Measurements from ENCODE around the gene CD9.

The CD9 gene

DNA sequence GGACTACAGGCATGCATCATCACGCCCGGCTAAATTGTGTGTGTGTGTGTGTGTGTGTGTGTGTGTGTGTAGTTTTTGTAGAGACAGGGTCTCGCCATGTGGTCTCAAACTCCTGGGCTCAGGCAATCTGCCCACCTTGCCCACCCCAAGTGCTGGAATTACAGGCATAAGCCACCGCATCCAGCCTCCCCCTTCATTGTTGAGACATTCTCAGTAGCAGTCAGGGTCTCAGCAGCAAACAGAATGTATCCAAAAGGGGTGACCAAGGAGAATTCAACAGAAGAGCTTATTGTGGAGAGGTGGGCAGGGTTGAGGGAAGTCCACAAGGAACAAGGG, 73.0 kb downstream of the CD9 start:
- no peak for TF ChIP-seq JUND (IDR thresholded peaks at IDR 0.05; ENCODE audit: low read depth)
- DNase-seq (ENCODE audit: low read depth in 1 of 2, low spot score in 1 of 2) = no peak
- in situ Hi-C loops (cut with HindIII; ENCODE audit: low pct_unique_long_range_greater_than_20kb, low sequenced_read_pairs) = no loop called here

DNA sequence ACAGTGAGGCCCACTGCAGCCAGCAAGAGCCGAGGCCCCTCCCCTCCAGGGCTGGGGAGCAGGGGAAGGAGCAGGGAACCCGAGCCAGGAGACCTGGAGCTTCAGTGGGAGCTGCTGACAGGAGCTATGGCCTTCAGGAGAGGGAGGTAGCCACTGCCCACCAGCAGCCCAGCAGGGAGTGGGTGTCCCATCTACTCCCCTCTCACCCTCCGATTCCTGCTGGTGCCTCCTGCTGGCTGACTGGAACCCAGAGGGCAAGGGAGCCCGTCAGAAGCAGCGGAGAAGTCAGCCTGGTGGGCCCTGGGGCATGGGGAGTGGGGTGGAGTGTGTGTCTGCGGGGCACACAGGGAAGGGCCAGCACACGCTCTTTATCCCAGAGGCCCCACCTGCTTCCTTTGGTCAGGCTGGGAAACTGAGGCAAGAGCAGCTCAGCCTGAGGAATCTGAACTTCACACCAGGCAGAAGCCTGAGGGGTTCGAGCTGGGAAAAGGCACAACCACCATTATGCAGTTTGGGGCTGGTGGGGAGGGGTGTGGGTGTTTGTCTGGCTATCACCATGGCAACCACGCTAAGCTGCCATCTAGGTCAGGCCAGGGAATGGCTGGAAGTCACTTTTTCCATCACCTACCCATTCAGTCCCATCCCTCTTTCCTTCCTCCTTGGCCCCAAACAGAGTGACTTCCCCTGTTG, 73.5 kb downstream of the CD9 start:
- in situ Hi-C loops (cut with HindIII; ENCODE audit: low pct_unique_long_range_greater_than_20kb, low sequenced_read_pairs) = no loop called here
- no peak for TF ChIP-seq JUND (IDR thresholded peaks at IDR 0.05; ENCODE audit: low read depth)
- no peak for DNase-seq (ENCODE audit: low read depth in 1 of 2, low spot score in 1 of 2)

DNA sequence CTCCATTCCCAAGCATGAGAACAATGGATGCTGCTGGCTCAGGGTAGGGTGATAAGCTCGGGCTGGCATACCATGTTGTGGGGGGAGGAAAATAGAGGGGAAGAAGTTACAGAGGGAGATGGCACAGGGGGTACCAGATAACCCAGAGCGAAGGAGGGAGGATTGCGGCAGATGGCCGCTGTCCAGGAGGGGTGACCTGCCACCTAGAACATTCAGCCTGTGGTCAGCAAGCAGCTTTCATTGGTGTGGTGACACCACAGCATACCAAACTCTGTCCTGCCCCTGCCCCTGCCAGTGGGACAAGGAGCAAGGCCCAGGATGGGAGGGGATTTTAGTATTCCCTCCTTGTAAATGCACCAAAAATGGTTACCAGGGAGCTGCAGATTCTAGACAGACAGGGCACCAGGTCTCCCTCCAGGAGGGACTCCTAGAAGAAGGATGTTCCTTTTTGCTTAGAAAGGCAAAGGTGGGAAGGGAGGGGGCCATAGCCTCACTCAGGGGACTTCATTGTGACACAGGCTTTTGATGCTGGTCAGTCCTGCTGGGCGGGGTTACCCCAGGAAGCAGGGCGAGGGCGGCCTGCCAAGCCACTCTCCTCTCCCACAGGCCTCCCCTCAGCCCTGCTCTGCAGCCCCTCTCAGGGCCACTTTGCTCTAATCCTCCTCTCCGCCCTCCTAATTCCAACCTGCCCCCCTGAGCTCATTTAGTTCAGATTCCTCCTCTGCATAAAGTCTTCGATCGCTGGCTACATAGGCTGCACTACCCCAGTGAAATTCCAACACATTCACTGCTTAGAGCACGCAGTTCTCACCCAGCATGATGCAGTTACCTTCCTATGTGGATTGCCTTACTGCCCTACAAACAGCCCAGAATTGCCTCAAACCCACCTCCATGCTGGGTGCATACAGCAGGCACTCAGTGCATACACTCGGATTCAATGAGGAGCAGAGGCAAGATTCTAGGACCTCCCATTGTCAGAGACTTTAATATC, 74.3 kb downstream of the CD9 start:
- no peak for DNase-seq (ENCODE audit: low read depth in 1 of 2, low spot score in 1 of 2)
- in situ Hi-C loops (cut with HindIII; ENCODE audit: low pct_unique_long_range_greater_than_20kb, low sequenced_read_pairs) = no loop called here
- no peak for TF ChIP-seq JUND (IDR thresholded peaks at IDR 0.05; ENCODE audit: low read depth)

DNA sequence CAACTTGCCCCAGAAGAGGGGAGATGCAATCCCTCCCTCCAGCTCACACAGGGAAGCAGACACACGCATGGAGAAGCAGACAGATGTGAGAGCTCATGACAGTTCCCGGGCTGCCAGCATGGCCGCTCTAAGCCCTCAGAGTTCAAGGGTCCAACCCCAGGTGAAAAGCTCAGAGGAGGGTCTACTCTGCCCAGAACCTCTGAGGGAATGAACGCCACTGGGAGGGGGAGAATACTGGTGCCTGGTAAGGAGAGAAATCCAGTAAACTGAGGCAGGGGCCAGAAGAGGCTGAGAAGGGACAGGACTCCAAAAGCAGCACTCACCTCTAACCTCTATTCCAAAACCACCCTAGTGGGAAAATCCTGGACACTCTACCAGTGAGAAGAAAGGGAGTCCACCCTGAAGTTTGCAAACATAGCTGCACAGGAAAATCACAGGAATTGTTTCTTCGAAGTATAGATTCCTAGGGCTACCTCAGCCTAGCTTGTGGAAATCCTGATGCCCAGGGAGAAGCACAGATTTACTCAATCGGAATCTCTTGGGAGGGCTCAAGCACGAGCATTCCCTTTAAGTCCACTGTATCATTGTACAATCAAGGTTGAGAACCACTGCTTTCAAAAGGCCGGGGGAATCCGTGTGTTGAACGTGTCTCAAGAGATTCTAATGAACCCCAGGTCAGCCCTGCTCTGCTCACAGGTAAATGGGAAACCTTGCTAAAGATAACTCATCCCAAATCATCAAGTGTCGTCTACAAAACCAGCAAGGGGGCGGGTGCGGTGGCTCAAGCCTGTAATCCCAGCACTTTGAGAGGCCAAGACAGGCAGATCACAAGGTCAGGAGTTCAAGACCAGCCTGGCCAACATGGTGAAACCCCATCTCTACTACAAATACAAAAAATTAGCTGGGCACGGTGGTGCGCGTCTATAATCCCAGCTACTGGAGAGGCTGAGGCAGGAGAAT, 76.0 kb downstream of the CD9 start:
- no peak for DNase-seq (ENCODE audit: low read depth in 1 of 2, low spot score in 1 of 2)
- in situ Hi-C loops (cut with HindIII; ENCODE audit: low pct_unique_long_range_greater_than_20kb, low sequenced_read_pairs) = no loop called here
- no peak for TF ChIP-seq JUND (IDR thresholded peaks at IDR 0.05; ENCODE audit: low read depth)

DNA sequence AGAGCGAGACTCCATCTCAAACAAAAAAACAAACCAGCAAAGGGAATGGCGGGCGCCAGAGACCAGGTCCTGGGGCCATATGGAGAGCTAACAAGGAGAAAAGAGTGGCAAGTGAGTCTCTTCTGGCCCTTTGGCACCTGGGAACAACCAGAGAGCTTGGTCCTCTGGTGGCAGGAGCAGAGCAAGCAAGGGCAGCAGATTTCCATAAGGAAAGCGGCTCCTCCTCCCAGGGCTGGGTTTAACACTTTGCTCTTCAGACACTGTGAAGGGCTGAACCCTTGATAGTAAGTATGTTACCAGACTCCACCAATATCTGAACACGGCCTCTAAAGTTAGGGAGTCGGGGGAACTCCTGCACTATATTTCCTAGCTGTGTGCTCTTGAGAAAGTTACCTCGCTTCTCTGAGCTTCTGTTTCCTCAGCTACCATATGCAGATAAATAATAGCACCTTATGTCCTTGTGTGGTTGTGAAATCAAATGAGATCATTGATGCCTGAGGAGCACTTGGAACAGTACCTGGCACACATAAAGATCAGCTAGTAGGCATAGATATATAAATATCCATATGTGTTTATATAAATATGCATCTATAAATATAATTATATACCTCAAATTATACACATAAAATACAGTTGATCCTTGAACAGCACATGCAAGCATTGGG, 76.9 kb downstream of the CD9 start:
- no peak for TF ChIP-seq JUND (IDR thresholded peaks at IDR 0.05; ENCODE audit: low read depth)
- in situ Hi-C loops (cut with HindIII; ENCODE audit: low pct_unique_long_range_greater_than_20kb, low sequenced_read_pairs) = no loop called here
- DNase-seq (ENCODE audit: low read depth in 1 of 2, low spot score in 1 of 2) = peak in 1 of 2 experiments; percentile 60

DNA sequence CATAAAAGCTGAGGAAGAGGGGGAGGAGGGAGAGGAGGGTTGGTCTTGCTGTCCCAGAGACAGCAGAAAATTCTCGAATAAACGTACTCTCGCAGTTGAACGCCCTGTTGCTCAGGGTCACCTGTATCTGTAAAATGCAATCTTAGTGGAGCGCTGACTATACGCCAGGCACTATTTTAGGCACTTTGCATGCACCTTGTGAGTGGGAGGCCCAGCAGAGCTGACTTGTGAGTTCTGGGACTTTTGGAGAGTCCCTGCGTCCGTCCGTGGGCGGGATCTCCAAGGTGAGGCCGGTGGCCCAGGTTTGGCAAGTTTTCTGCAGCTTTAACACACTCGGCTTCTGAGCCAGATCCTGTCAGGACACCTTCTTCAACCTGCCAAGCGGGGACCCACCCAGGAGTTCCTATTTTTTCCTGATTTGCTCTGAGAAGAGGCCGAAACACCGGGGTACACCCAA, 77.8 kb downstream of the CD9 start:
- TF ChIP-seq JUND (IDR thresholded peaks at IDR 0.05; ENCODE audit: low read depth) = no peak
- DNase-seq (ENCODE audit: low read depth in 1 of 2, low spot score in 1 of 2) = peak in 1 of 2 experiments; percentile 79
- in situ Hi-C loops (cut with HindIII; ENCODE audit: low pct_unique_long_range_greater_than_20kb, low sequenced_read_pairs) = no loop called here

DNA sequence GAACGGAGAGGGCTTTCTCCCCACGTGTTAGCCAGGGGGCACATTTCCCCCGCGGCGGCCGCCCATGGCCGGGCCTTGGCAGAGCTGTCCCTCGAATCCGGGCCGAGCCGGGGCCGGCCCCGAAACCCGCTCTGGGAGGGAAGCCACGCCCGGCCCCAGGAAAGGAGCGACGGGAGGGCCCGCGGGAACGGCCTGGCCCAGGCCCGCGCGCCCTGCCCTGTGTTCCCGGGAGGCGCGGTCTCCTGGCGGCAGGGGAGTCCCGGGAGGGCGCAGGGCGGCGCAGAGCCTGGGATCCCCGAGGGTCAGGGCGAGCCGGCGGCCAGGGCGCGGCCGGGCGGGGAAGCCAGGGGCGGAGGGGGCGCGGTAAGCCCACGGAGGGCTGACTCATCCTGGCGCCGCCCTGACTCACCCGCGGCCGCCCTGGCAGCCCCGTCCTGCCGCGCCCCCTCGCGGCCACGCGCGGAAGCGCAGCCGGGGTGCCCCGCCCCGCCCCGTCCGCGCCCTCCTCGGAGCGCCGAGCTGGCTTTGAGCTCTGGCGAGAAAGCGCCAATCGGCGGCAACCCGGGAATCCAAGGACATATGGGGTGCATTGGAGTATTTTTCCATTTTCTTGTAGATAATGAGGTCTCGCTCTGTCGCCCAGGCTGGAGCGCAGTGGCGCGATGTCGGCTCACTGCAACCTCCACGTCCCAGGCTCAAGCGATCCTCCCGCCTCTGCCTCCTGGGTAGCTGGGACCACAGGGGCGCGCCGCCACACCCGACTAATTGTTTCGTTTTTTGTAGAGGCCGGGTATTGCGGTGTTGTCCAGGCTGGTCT, 78.4 kb downstream of the CD9 start:
- in situ Hi-C loops (cut with HindIII; ENCODE audit: low pct_unique_long_range_greater_than_20kb, low sequenced_read_pairs) = no loop called here
- no peak for TF ChIP-seq JUND (IDR thresholded peaks at IDR 0.05; ENCODE audit: low read depth)
- peak in 1 of 2 experiments; percentile 70 for DNase-seq (ENCODE audit: low read depth in 1 of 2, low spot score in 1 of 2)

DNA sequence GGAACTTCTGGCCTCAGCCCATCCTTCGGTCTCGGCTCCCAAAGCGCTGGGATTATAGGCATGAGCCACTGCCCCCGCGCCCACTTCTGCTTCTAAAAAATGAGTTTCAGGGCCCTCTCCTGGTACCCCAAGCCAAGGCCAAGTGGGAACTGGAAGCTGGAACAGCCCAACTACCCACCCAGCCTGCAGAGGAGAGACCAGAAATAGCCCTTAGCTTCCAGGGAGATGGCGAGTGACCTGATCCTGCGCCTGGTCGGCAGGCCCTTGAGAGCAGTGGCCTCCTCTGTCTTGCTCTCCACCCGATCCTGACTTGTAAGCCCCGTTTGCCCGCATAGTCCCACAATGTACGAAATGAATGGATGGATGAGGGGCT, 79.0 kb downstream of the CD9 start:
- no peak for TF ChIP-seq JUND (IDR thresholded peaks at IDR 0.05; ENCODE audit: low read depth)
- DNase-seq (ENCODE audit: low read depth in 1 of 2, low spot score in 1 of 2) = no peak
- in situ Hi-C loops (cut with HindIII; ENCODE audit: low pct_unique_long_range_greater_than_20kb, low sequenced_read_pairs) = no loop called here

DNA sequence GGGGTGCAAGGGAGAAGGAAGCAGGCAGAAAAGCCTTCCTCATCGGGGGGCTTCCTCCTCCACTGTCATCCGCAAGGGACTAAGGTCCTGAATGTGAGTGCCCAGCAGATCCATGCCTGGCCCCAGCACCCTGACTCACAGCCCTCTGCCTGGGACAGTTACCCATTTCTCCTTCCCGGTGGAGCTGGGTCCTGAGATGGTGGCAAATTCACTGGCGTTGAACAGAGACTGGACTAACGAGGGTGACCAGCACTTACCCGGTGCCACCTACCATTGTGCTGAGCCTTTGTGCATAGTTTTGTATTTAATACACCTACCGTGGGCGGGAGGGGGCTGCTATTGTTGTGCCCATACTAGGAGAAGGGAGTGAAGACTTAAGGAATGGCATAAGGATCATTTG, 79.4 kb downstream of the CD9 start:
- in situ Hi-C loops (cut with HindIII; ENCODE audit: low pct_unique_long_range_greater_than_20kb, low sequenced_read_pairs) = no loop called here
- DNase-seq (ENCODE audit: low read depth in 1 of 2, low spot score in 1 of 2) = no peak
- TF ChIP-seq JUND (IDR thresholded peaks at IDR 0.05; ENCODE audit: low read depth) = no peak

DNA sequence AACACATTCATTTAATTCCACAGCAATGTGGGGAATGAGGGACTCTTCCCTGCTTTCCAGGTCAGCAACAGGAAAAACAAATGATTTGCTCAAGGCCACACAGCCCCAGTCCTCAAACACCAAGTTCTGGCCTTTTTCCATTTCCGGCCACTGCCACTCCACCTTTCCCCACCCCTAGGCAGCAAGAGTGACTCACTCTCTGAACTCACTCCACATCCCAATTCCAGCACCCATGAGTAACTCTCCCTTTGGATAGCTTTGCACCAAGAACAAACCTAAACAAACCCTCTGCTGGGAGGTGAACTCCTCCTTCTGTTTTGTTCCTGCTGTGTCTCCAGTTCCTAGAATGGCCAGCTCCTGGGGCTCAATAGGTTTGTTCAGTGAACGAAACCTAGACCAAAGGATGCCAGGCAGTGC, 79.9 kb downstream of the CD9 start:
- peak in 1 of 2 experiments; percentile 69 for DNase-seq (ENCODE audit: low read depth in 1 of 2, low spot score in 1 of 2)
- in situ Hi-C loops (cut with HindIII; ENCODE audit: low pct_unique_long_range_greater_than_20kb, low sequenced_read_pairs) = no loop called here
- peak; percentile 24; the same call in 1 of the 2 replicates for TF ChIP-seq JUND (IDR thresholded peaks at IDR 0.05; ENCODE audit: low read depth)

DNA sequence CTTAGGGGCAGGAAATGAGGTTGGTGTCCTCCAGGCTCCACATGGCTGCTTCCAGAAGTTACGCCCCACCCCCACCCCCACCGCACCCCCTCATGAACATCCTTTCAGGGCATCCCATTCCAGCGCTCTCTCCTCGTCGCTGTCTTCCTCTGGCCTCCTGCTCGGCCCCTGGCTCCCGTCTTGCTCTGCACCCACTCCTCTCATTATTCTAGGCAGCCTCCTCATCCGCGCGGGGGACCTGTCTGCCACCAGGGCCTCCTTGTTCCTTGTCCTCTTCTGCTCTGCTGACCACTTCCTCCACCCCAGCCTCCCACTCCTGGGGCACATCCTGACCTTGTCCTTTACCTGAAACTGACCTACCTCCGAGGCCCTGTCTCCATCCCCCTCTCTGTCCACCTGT, 80.5 kb downstream of the CD9 start:
- in situ Hi-C loops (cut with HindIII; ENCODE audit: low pct_unique_long_range_greater_than_20kb, low sequenced_read_pairs) = no loop called here
- TF ChIP-seq JUND (IDR thresholded peaks at IDR 0.05; ENCODE audit: low read depth) = no peak
- no peak for DNase-seq (ENCODE audit: low read depth in 1 of 2, low spot score in 1 of 2)

Measured in T47D (cell line).